DOHH2 (cell line): ENCODE data around the gene SPATA6L.

ENCODE experiments used
- CTCF ChIP-seq: fragments of 200-600 bp; sonication (generic); IDR thresholded peaks from one replicate; pipeline ENCODE4 v1.5.1; 2014; ENCODE audit warnings: antibody characterized with exemption, mild to moderate bottlenecking, low read depth, low read length; ENCODE audit not compliant: poor library complexity, severe bottlenecking
- EZH2phosphoT487 ChIP-seq: fragments of 200-600 bp; sonication (generic); IDR thresholded peaks from 2 replicates; pipeline ENCODE4 v1.6.1; 2017; ENCODE audit warnings: borderline replicate concordance, mild to moderate bottlenecking, antibody characterized with exemption, low read length, moderate library complexity, mixed read lengths

GRCh38 chr9:4575997-4576396 lies 90.3 kb downstream of the SPATA6L start:
- no peak for TF ChIP-seq CTCF
- no peak for TF ChIP-seq EZH2phosphoT487
